ENCODE results near the gene CABP1. TPM values are rescaled to one million over a fixed set of nuclear protein-coding genes. Genes with fewer than 3 reads are reported as not detected.
"Not testable (repeated sequence)": the region's sequence is repeated elsewhere in the genome, so short reads cannot be mapped to it uniquely, and the experiment has no call there.

CABP1 gene
- total and polyA plus RNA-seq, 2 donors (not counting 3 experiments of a cell fraction or from before 2014, with no cell fraction given), result 0.07 to 0.31 TPM

- H2AFZ ChIP-seq (ENCODE audit: low read depth, low read length); H3K9me1 ChIP-seq (replicated peaks; ENCODE audit: control insufficient read depth, extremely low read depth, insufficient read depth, low read length); H3K4me3 ChIP-seq (replicated peaks in 1 of 3; ENCODE audit: insufficient read depth in 1 of 3, low read depth in 1 of 3, low read length in 3 of 3); H4K20me1 ChIP-seq (replicated peaks; ENCODE audit: control insufficient read depth, extremely low read depth, insufficient read depth, low read length); BruUV-seq (replicated peaks); H3K36me3 ChIP-seq (ENCODE audit: control insufficient read depth in 2 of 2, extremely low read depth in 1 of 2, insufficient read depth in 2 of 2, low read length in 2 of 2); H3K27me3 ChIP-seq (ENCODE audit: control insufficient read depth in 2 of 2, insufficient read depth in 2 of 2, low read length in 2 of 2); DNase-seq (ENCODE audit: low read depth, low spot score); H3K4me1 ChIP-seq (ENCODE audit: control insufficient read depth, extremely low read depth, insufficient read depth, low read length); H3K9me3 ChIP-seq (replicated peaks; ENCODE audit: control insufficient read depth, insufficient read depth, low read length); FAIRE-seq; H3K9ac ChIP-seq (replicated peaks; ENCODE audit: extremely low read depth, insufficient read depth, low read length); POLR2A ChIA-PET; H3K79me2 ChIP-seq (ENCODE audit: control insufficient read depth, insufficient read depth, low read length); dilution Hi-C loops (cut with MboI; ENCODE audit: extremely low pct_ligation_motif_present, low sequenced_read_pairs); H3K27ac ChIP-seq (ENCODE audit: insufficient read depth, low read depth, low read length); intact Hi-C loops (cut with micrococcal nuclease); H3K4me2 ChIP-seq (ENCODE audit: insufficient read depth, low read length): not testable (repeated sequence)
- CTCF ChIA-PET, result interaction anchor here (1.4 to 3.3 kb wide), 2 partner anchors 21 to 23 kb away, joined by 5 to 13 read pairs; no protein-coding TSS in a partner anchor
Observed at GRCh38 chr12:120670237-120670636, 29.8 kb downstream of the CABP1 start.

GRCh38 chr12:120670667-120671066, 30.2 kb downstream of the CABP1 start:
- no TSS peak for BruUV-seq (replicated peaks)
- no peaks in the 10 kb centered on the region for H3K27me3 ChIP-seq (ENCODE audit: control insufficient read depth in 2 of 2, insufficient read depth in 2 of 2, low read length in 2 of 2)
- FAIRE-seq (no peak), DNase-seq (ENCODE audit: low read depth, low spot score) (no peak)
- no peaks in the 10 kb centered on the region for H3K4me1 ChIP-seq (ENCODE audit: control insufficient read depth, extremely low read depth, insufficient read depth, low read length)
- no peak overlapping the region for H3K4me2 ChIP-seq (ENCODE audit: insufficient read depth, low read length)
- H3K79me2 ChIP-seq (ENCODE audit: control insufficient read depth, insufficient read depth, low read length), result no peaks in the 10 kb centered on the region
- H3K9ac ChIP-seq (replicated peaks; ENCODE audit: extremely low read depth, insufficient read depth, low read length), result no peak overlapping the region
- H3K36me3 ChIP-seq (ENCODE audit: control insufficient read depth in 2 of 2, extremely low read depth in 1 of 2, insufficient read depth in 2 of 2, low read length in 2 of 2), result no peaks in the 10 kb centered on the region
- H3K4me3 ChIP-seq (replicated peaks in 1 of 3; ENCODE audit: insufficient read depth in 1 of 3, low read depth in 1 of 3, low read length in 3 of 3), result no peak overlapping the region
- no peak overlapping the region for H3K27ac ChIP-seq (ENCODE audit: insufficient read depth, low read depth, low read length)
- ChIA-PET POLR2A (no interaction called here), CTCF (interaction anchor here (3.3 kb wide), 1 partner anchor 21 kb away, joined by 13 read pairs; no protein-coding TSS in a partner anchor)
- no peak overlapping the region for H2AFZ ChIP-seq (ENCODE audit: low read depth, low read length)
- no peaks in the 10 kb centered on the region for H4K20me1 ChIP-seq (replicated peaks; ENCODE audit: control insufficient read depth, extremely low read depth, insufficient read depth, low read length)
- intact Hi-C loops (cut with micrococcal nuclease), result no loop called here
- dilution Hi-C loops (cut with MboI; ENCODE audit: extremely low pct_ligation_motif_present, low sequenced_read_pairs), result no loop called here
- TF ChIP-seq POLR2A (IDR thresholded peaks at IDR 0.05; ENCODE audit: low read depth, low read length), result no peak
- TF ChIP-seq JUN (IDR thresholded peaks at IDR 0.05; ENCODE audit: borderline replicate concordance, insufficient read depth, insufficient read length, low read depth), result no peak
- no peak for TF ChIP-seq GATA2 (IDR thresholded peaks at IDR 0.05; ENCODE audit: insufficient read depth, insufficient read length, low read depth, low read length)
- TF ChIP-seq CTCF (IDR thresholded peaks at IDR 0.05; ENCODE audit: extremely low read depth in 1 of 2, insufficient read depth in 1 of 2, low read depth in 1 of 2, low read length in 2 of 2), result no peak
- no peak for TF ChIP-seq POLR2AphosphoS5 (IDR thresholded peaks at IDR 0.05; ENCODE audit: insufficient read depth, low read depth, low read length)
- no peak for TF ChIP-seq EZH2 (IDR thresholded peaks at IDR 0.05; ENCODE audit: borderline replicate concordance, low read depth, low read length, severe bottlenecking)
- no peak for TF ChIP-seq MAX (IDR thresholded peaks at IDR 0.05; ENCODE audit: insufficient read depth, insufficient read length)
- TF ChIP-seq FOS (IDR thresholded peaks at IDR 0.05; ENCODE audit: borderline replicate concordance, insufficient read depth, low read length), result no peak
- no peak for TF ChIP-seq MYC (IDR thresholded peaks at IDR 0.05; ENCODE audit: low read depth, low read length)
- no peaks in the 10 kb centered on the region for H3K9me1 ChIP-seq (replicated peaks; ENCODE audit: control insufficient read depth, extremely low read depth, insufficient read depth, low read length)
- no peaks in the 10 kb centered on the region for H3K9me3 ChIP-seq (replicated peaks; ENCODE audit: control insufficient read depth, insufficient read depth, low read length)

Data from endothelial cell of umbilical vein (primary cell).